Upper lobe of left lung (tissue), 6 donors: ENCODE data around the gene PKHD1. TPM values are rescaled to one million over a fixed set of nuclear protein-coding genes. Genes with fewer than 3 reads are reported as not detected.

Source experiments
- ATAC-seq, 2 donors: fragments of 200-7000 bp; cut with Tn5 transposase; one replicate each; pipeline ENCODE4 v1.9.1; 2022; ENCODE audit warnings: mild to moderate bottlenecking in 2 of 2, moderate library complexity in 2 of 2; ENCODE audit not compliant: low FRiP score in 2 of 2
- DNase-seq, 2 donors: peaks; one replicate each; pipeline ENCODE4 v3.0.0-alpha.2; 2019 to 2020
- H3K27ac ChIP-seq, 4 donors: fragments of 200-600 bp; sonication (generic); one replicate each; pipeline ENCODE4 v1.5.1; 2016 to 2019
- H3K27me3 ChIP-seq, 4 donors: fragments of 200-600 bp; sonication (generic); one replicate each; pipeline ENCODE4 v1.5.1; 2017 to 2019
- H3K36me3 ChIP-seq, 4 donors: fragments of 200-600 bp; sonication (generic); one replicate each; pipeline ENCODE4 v1.5.1; 2016 to 2019
- H3K4me1 ChIP-seq, 4 donors: fragments of 200-600 bp; sonication (generic); one replicate each; pipeline ENCODE4 v1.5.1; 2018 to 2019
- H3K4me3 ChIP-seq, 4 donors: fragments of 200-600 bp; sonication (generic); one replicate each; pipeline ENCODE4 v1.5.1; 2017 to 2019; ENCODE audit warnings: mild to moderate bottlenecking in 2 of 4, moderate library complexity in 1 of 4
- H3K9me3 ChIP-seq, 4 donors: fragments of 200-600 bp; sonication (generic); one replicate each; pipeline ENCODE4 v1.5.1; 2018 to 2019
- EP300 ChIP-seq, 4 donors: sonication (generic); formaldehyde crosslinking; IDR thresholded peaks; one replicate each; pipeline ENCODE4 v1.5.1; 2017; ENCODE audit warnings: antibody characterized with exemption in 4 of 4, control low read depth in 2 of 4
- POLR2A ChIP-seq, 4 donors: fragments of 450-650 bp; IDR thresholded peaks; one replicate each; pipeline ENCODE4 v1.5.1; 2016 to 2017; ENCODE audit warnings: antibody characterized with exemption in 4 of 4, mild to moderate bottlenecking in 2 of 4
- POLR2AphosphoS5 ChIP-seq, 2 donors: sonication (generic); formaldehyde crosslinking; IDR thresholded peaks; one replicate each; pipeline ENCODE4 v1.5.1; 2017; ENCODE audit warnings: antibody characterized with exemption in 2 of 2
- WGBS, 2 donors: methylation state at CpG; one replicate each; pipeline ENCODE4 v1.1.5; 2017 to 2018; 5-methylcytosine and 5-hydroxymethylcytosine counted together
- total RNA-seq, 6 donors: library from RNA; depleted of rRNA in 4 of 6; stranded (reverse); fragments of >200 nt in 4 of 6; gene quantifications; one replicate each; pipeline versions ENCODE4 v1.1.0 to v1.2.1, GENCODE V29; 2016 to 2021
- TF ChIP-seq, protein P1 (sequence below), 6 experiments: fragments of 450-650 bp in 4 of 6; fragments of 200-600 bp in 2 of 6; sonication (generic) in 2 of 6; IDR thresholded peaks; one replicate each; pipeline ENCODE4 v1.5.1; 2016 to 2019; ENCODE audit warnings: antibody characterized with exemption in 6 of 6
- donor health status: DM: no; HTN: no; CAD: no; lungs with moderate emphysema.
- donor health status: DM: no; HTN: yes; CAD: no; lungs with severe emphysema.

Gene PKHD1
- total RNA-seq, 6 donors from 2014 or later, result 0.10 to 1.0 (median 0.34) TPM

DNA sequence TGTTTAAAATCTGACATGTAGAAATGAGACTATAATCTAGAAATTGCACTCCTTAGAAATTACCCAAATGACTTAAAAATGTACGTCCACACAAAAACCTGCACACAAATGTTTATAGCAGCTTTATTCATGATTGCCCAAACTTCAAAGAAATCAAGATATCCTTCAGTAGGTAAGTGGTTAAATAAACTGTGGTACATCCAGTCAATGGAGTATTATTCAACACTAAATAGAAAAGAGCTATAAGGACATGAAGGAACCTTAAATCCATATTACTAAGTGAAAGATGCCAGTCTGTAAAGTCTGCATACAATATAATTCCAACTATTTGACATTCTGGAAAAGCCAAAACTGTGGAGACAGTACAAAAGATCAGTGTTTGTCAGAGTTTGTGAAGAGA, 513.4 kb downstream of the PKHD1 start:
- Histone ChIP-seq H3K36me3 (no peaks in the 10 kb centered on the region), H3K4me3 (no peak overlapping the region), H3K27ac (no peak overlapping the region), H3K9me3 (peaks cover 0 to 3% (median 0%) of the 10 kb centered on the region in 4 donors), H3K4me1 (no peaks in the 10 kb centered on the region), H3K27me3 (no peaks in the 10 kb centered on the region)
- ATAC-seq (no peak), DNase-seq (no peak)
- 95 to 97% methylated on average over 1 of the region's 1 CpG for WGBS, 2 donors
- TF ChIP-seq POLR2A (IDR thresholded peaks at IDR 0.05) (no peak), EP300 (IDR thresholded peaks at IDR 0.05) (no peak), POLR2AphosphoS5 (IDR thresholded peaks at IDR 0.05) (no peak)
- TF ChIP-seq, protein P1, sequence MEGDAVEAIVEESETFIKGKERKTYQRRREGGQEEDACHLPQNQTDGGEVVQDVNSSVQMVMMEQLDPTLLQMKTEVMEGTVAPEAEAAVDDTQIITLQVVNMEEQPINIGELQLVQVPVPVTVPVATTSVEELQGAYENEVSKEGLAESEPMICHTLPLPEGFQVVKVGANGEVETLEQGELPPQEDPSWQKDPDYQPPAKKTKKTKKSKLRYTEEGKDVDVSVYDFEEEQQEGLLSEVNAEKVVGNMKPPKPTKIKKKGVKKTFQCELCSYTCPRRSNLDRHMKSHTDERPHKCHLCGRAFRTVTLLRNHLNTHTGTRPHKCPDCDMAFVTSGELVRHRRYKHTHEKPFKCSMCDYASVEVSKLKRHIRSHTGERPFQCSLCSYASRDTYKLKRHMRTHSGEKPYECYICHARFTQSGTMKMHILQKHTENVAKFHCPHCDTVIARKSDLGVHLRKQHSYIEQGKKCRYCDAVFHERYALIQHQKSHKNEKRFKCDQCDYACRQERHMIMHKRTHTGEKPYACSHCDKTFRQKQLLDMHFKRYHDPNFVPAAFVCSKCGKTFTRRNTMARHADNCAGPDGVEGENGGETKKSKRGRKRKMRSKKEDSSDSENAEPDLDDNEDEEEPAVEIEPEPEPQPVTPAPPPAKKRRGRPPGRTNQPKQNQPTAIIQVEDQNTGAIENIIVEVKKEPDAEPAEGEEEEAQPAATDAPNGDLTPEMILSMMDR (IDR thresholded peaks at IDR 0.05), result no peak

GRCh38 chr6:51571168-51571567, 516.2 kb downstream of the PKHD1 start:
- Histone ChIP-seq H3K4me3 (no peak overlapping the region), H3K27ac (no peak overlapping the region), H3K4me1 (no peaks in the 10 kb centered on the region), H3K9me3 (no peaks in the 10 kb centered on the region), H3K36me3 (no peaks in the 10 kb centered on the region), H3K27me3 (no peaks in the 10 kb centered on the region)
- ATAC-seq, result no peak
- WGBS, 2 donors, result 83 to 85% methylated on average over 1 of the region's 1 CpG
- DNase-seq, result no peak
- TF ChIP-seq POLR2A (IDR thresholded peaks at IDR 0.05), result no peak
- TF ChIP-seq POLR2AphosphoS5 (IDR thresholded peaks at IDR 0.05), result no peak
- TF ChIP-seq, protein P1 (IDR thresholded peaks at IDR 0.05), result no peak
- TF ChIP-seq EP300 (IDR thresholded peaks at IDR 0.05), result no peak

- WGBS, 2 donors, result 83 to 88% methylated on average over 5 of the region's 5 CpGs
Observed at GRCh38 chr6:51570168-51570921, 517.1 kb downstream of the PKHD1 start.

GRCh38 chr6:51569594-51569993, 517.8 kb downstream of the PKHD1 start:
- no peaks in the 10 kb centered on the region for H3K4me1 ChIP-seq
- ATAC-seq (no peak), DNase-seq (no peak)
- H3K9me3 ChIP-seq, result no peaks in the 10 kb centered on the region
- 93 to 94% methylated on average over 1 of the region's 1 CpG for WGBS, 2 donors
- H3K36me3 ChIP-seq, result no peaks in the 10 kb centered on the region
- TF ChIP-seq POLR2A (IDR thresholded peaks at IDR 0.05) (no peak), EP300 (IDR thresholded peaks at IDR 0.05) (no peak), POLR2AphosphoS5 (IDR thresholded peaks at IDR 0.05) (no peak)
- TF ChIP-seq, protein P1 (IDR thresholded peaks at IDR 0.05), result no peak
- no peaks in the 10 kb centered on the region for H3K27me3 ChIP-seq
- H3K27ac ChIP-seq, result no peak overlapping the region
- no peak overlapping the region for H3K4me3 ChIP-seq

More at GRCh38 chr6:51570168-51570921, 517.1 kb downstream of the PKHD1 start:
- no peaks in the 10 kb centered on the region for H3K36me3 ChIP-seq
- ATAC-seq, result no peak
- no peak for DNase-seq
- no peaks in the 10 kb centered on the region for H3K9me3 ChIP-seq
- H3K27me3 ChIP-seq, result no peaks in the 10 kb centered on the region
- TF ChIP-seq POLR2AphosphoS5 (IDR thresholded peaks at IDR 0.05) (no peak), POLR2A (IDR thresholded peaks at IDR 0.05) (no peak)
- no peaks in the 10 kb centered on the region for H3K4me1 ChIP-seq
- H3K4me3 ChIP-seq, result no peak overlapping the region
- H3K27ac ChIP-seq, result no peak overlapping the region

GRCh38 chr6:51568771-51569170, 518.6 kb downstream of the PKHD1 start:
- Histone ChIP-seq H3K36me3 (no peaks in the 10 kb centered on the region), H3K27ac (no peak overlapping the region), H3K4me1 (no peaks in the 10 kb centered on the region), H3K4me3 (no peak overlapping the region), H3K9me3 (no peaks in the 10 kb centered on the region), H3K27me3 (no peaks in the 10 kb centered on the region)
- no peak for DNase-seq
- TF ChIP-seq POLR2A (IDR thresholded peaks at IDR 0.05), result no peak
- TF ChIP-seq, protein P1 (IDR thresholded peaks at IDR 0.05), result no peak
- no peak for TF ChIP-seq POLR2AphosphoS5 (IDR thresholded peaks at IDR 0.05)
- TF ChIP-seq EP300 (IDR thresholded peaks at IDR 0.05), result no peak
- no peak for ATAC-seq
- 83 to 85% methylated on average over 2 of the region's 2 CpGs for WGBS, 2 donors
